ENCODE data around the gene RTN4R. TPM values are rescaled to one million over a fixed set of nuclear protein-coding genes. Genes with fewer than 3 reads are reported as not detected.

RTN4R gene
- total and polyA plus RNA-seq, 9 of the 15 experiments (the other 6 are each of a cell fraction or from before 2014, with no cell fraction given) = 0.04 to 2.8 (median 1.4) TPM; not detected in 3

GRCh38 chr22:20291604-20292063, 23.5 kb upstream of the RTN4R start:
- in situ Hi-C loops (cut with MboI) (loop anchor here (5.0 kb wide), 1 partner anchor 134 kb away; no protein-coding TSS in a partner anchor), intact Hi-C loops (cut with micrococcal nuclease) (loop anchor here (10.0 kb wide), 1 partner anchor 317 kb away; no protein-coding TSS in a partner anchor)
- FAIRE-seq = no peak
- TF ChIP-seq CHCHD3 (CRISPR knock-in tag; IDR thresholded peaks at IDR 0.05) = 0 out of 2 replicates have a peak, but pooled peaks have one; percentile 25
- TF ChIP-seq, protein P1, sequence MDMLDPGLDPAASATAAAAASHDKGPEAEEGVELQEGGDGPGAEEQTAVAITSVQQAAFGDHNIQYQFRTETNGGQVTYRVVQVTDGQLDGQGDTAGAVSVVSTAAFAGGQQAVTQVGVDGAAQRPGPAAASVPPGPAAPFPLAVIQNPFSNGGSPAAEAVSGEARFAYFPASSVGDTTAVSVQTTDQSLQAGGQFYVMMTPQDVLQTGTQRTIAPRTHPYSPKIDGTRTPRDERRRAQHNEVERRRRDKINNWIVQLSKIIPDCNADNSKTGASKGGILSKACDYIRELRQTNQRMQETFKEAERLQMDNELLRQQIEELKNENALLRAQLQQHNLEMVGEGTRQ (CRISPR knock-in tag; IDR thresholded peaks at IDR 0.05) = peak; percentile 24; the same call in 1 of the 2 replicates
- no peak for TF ChIP-seq ZNF324 (CRISPR knock-in tag; IDR thresholded peaks at IDR 0.05)
- peak; percentile 71; the same call in 1 of the 2 replicates for TF ChIP-seq NFIX (CRISPR knock-in tag; IDR thresholded peaks at IDR 0.05; ENCODE audit: low read depth)
- no peak for TF ChIP-seq GABPA (tag; conservative IDR thresholded peaks at IDR 0.05; ENCODE audit: low read depth)
- TF ChIP-seq MYC (IDR thresholded peaks at IDR 0.05; ENCODE audit: low read depth, low read length) = peak; percentile 19; the same call in 1 of the 2 replicates
- no peak for TF ChIP-seq MYC (CRISPR knock-in tag; IDR thresholded peaks at IDR 0.05; ENCODE audit: borderline replicate concordance, low read depth)
- TF ChIP-seq ZNF263 (CRISPR knock-in tag; IDR thresholded peaks at IDR 0.05; ENCODE audit: borderline replicate concordance) = peak; percentile 41; the same call in 1 of the 2 replicates
- TF ChIP-seq, protein P2, sequence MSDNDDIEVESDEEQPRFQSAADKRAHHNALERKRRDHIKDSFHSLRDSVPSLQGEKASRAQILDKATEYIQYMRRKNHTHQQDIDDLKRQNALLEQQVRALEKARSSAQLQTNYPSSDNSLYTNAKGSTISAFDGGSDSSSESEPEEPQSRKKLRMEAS (CRISPR knock-in tag; IDR thresholded peaks at IDR 0.05) = peak; percentile 75
- no peak for TF ChIP-seq HSF4 (CRISPR knock-in tag; IDR thresholded peaks at IDR 0.05; ENCODE audit: borderline replicate concordance)
- TF ChIP-seq, protein P3, sequence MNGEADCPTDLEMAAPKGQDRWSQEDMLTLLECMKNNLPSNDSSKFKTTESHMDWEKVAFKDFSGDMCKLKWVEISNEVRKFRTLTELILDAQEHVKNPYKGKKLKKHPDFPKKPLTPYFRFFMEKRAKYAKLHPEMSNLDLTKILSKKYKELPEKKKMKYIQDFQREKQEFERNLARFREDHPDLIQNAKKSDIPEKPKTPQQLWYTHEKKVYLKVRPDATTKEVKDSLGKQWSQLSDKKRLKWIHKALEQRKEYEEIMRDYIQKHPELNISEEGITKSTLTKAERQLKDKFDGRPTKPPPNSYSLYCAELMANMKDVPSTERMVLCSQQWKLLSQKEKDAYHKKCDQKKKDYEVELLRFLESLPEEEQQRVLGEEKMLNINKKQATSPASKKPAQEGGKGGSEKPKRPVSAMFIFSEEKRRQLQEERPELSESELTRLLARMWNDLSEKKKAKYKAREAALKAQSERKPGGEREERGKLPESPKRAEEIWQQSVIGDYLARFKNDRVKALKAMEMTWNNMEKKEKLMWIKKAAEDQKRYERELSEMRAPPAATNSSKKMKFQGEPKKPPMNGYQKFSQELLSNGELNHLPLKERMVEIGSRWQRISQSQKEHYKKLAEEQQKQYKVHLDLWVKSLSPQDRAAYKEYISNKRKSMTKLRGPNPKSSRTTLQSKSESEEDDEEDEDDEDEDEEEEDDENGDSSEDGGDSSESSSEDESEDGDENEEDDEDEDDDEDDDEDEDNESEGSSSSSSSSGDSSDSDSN (IDR thresholded peaks at IDR 0.05; ENCODE audit: borderline replicate concordance in 1 of 2, low read depth in 2 of 2, low read length in 2 of 2) = 0 out of 4 replicates have a peak, but pooled peaks of 1 of the 2 experiments have one; percentile 5
- TF ChIP-seq ZBTB1 (CRISPR knock-in tag; IDR thresholded peaks at IDR 0.05; ENCODE audit: borderline replicate concordance, low read depth) = 0 out of 2 replicates have a peak, but pooled peaks have one; percentile 52
- peak; percentile 27 for TF ChIP-seq HMGN3 (IDR thresholded peaks at IDR 0.05; ENCODE audit: borderline replicate concordance, extremely low read depth, insufficient read length, low read depth, low read length)
- no peak for TF ChIP-seq CREB1 (IDR thresholded peaks at IDR 0.05)
- peak; percentile 30; the same call in 1 of the 2 replicates for TF ChIP-seq CREB1 (CRISPR knock-in tag; IDR thresholded peaks at IDR 0.05)
- TF ChIP-seq SRSF3 (IDR thresholded peaks at IDR 0.05; ENCODE audit: insufficient read depth, low read length) = 0 out of 2 replicates have a peak, but pooled peaks have one; percentile 58

More at GRCh38 chr22:20291604-20292063, 23.5 kb upstream of the RTN4R start:
- H3K4me1 ChIP-seq (replicated peaks in 1 of 2; ENCODE audit: control insufficient read depth in 2 of 2, insufficient read depth in 2 of 2, low read length in 2 of 2) = peaks cover 0 to 23% of the 10 kb centered on the region in 2 experiments; a peak in 2 of 5 replicates
- DNase-seq (ENCODE audit: extremely low read depth in 1 of 4, low spot score in 3 of 4) = peak in 2 of 4 experiments; percentile 52 to 61
- H4K20me1 ChIP-seq (replicated peaks; ENCODE audit: control insufficient read depth, insufficient read depth, low read length) = peaks cover 40% of the 10 kb centered on the region
- ChIA-PET CTCF (ENCODE audit: low intra/inter-chr PET ratio) (no interaction called here), POLR2A (interaction anchor here (0.5 to 1.5 kb wide), 10 partner anchors 10 to 1167 kb away, joined by 3 to 7 read pairs (median 4); no protein-coding TSS in a partner anchor)
- ATAC-seq = no peak
- no peak overlapping the region for H3K27ac ChIP-seq (ENCODE audit: extremely low read depth, low read depth, low read length)
- 2% methylated on average over 11 of the region's 11 CpGs for whole genome bisulfite sequencing (ENCODE audit: insufficient coverage, low coverage, missing lambda C conversion rate)
- H3K4me3 ChIP-seq = no peak overlapping the region
- no TSS peak for BruUV-seq (replicated peaks)
- no peaks in the 10 kb centered on the region for H3K9me3 ChIP-seq (replicated peaks; ENCODE audit: control insufficient read depth, insufficient read depth, low read depth, low read length)
- H3K36me3 ChIP-seq (ENCODE audit: control insufficient read depth, insufficient read depth, low read length) = no peaks in the 10 kb centered on the region
- H2AFZ ChIP-seq (ENCODE audit: low read depth, low read length) = no peak overlapping the region
- no peak overlapping the region for H3K4me2 ChIP-seq (ENCODE audit: insufficient read depth, low read length)
- peaks cover 60 to 92% of the 10 kb centered on the region in 2 experiments for H3K27me3 ChIP-seq (ENCODE audit: control insufficient read depth in 2 of 2, insufficient read depth in 2 of 2, low read length in 2 of 2)
- H3K9ac ChIP-seq (ENCODE audit: insufficient read depth in 1 of 2, low read depth in 2 of 2, low read length in 2 of 2) = peak overlapping the region in 1 of 2 experiments; percentile 6; a peak in 1 of 4 replicates
- no peaks in the 10 kb centered on the region for H3K9me1 ChIP-seq (ENCODE audit: control insufficient read depth, insufficient read depth, low read length)
- H3K79me2 ChIP-seq (ENCODE audit: control insufficient read depth, insufficient read depth, low read length) = no peaks in the 10 kb centered on the region

Measured in K562 (cell line).